Stimulated activated CD8-positive, alpha-beta memory T cell treated with anti-CD3 and anti-CD28 coated beads, Interleukin-15, amount 100 ng/mL, for 4 hours (primary cell): ENCODE measurements around the gene NOP10.

Experiments used
- DNase-seq, 2 donors: peaks; one replicate each; pipeline ENCODE4 v3.0.0-alpha.2; 2020; ENCODE audit warnings: low read depth in 2 of 2

Gene NOP10

DNA sequence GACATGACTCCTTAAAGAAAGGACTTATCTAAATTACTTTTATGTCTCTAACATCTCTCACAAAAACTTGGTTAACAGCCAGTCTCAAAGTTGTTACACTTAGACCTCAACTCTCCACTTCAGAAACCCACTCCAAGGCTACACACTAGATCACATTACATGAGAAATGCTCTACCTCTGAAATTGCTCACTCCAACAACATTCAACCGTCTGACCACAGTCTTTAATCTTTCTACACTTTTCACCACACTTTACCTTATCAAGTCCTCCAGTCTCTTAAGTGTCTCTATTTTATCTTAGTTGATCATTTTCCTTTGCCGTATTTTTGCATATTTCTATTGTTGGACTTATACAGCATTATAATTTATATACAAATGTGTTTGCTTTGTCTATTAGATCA, 11.1 kb downstream of the NOP10 start:
- no peak for DNase-seq

DNA sequence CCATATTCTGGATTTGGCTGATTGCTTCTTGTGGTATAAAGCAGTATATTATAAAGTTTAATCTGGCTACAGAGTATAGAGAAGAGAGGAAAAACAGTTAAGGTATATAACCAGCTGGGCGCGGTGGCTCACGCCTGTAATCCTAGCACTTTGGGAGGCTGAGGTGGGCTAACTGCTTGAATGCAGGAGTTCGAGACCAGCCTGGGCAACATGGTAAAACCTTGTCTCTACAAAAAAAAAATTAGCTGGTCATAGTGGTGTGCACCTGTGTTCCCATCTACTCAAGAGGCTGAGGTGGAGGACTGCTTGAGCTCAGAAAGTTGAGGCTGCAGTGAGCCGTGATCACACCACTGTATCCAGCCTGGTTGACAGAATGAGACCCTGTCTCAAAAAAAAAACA, 12.7 kb downstream of the NOP10 start:
- DNase-seq, result no peak

DNA sequence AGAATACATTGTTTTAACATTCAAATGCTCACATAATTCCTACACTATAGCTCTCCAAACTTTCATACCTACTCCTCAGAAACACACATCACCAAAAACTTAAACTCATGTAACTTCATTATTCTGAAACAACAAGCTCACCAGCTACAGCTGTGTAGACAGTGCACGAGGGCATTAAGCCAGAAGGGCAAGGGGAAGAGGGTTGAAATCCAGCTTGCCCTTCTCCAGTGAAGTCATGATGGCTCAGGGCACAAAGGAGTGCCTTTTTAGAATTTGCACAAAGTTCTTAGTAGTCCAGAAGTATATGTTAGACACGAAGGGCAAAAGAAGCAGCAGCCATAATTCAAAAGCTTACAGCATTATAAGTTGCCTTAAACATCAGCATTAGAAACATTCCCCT, 13.9 kb downstream of the NOP10 start:
- no peak for DNase-seq

DNA sequence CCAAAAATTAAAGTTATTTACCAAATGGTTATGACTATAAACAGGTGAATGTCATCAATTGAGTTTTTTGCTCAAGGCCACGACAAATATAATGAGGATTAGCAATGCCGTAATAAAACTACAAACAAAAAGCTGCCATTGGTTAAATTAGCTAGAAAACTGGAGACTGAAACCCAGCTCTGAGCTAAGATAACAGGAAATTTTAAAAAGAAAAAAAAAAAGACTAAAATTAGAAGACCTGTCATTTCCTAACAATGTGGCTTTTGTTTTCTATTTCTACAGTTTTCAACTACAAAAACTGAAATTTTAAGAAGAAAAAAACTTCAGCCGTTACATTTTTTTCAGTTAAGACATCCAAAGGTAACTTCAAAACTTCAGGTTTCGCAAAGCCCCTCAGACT, 15.0 kb downstream of the NOP10 start:
- no peak for DNase-seq

DNA sequence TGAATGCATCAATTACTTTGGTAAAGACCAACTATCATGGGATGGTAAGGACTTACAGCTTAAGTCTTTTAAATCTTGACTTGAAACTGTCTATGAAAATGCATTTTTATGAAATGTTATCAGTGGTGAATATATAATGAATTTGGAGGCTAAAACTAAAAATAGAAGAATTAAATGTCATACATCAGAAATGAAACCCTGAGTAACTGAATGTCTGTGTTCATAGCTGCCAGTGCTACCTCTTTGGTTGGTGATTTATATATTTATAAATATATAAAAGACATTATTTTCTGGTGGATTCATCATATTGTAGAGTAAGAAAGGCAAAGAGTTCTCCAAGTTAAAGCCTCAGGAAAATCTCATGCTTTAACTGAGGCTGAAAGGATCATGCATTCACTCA, 17.6 kb downstream of the NOP10 start:
- DNase-seq, result no peak

DNA sequence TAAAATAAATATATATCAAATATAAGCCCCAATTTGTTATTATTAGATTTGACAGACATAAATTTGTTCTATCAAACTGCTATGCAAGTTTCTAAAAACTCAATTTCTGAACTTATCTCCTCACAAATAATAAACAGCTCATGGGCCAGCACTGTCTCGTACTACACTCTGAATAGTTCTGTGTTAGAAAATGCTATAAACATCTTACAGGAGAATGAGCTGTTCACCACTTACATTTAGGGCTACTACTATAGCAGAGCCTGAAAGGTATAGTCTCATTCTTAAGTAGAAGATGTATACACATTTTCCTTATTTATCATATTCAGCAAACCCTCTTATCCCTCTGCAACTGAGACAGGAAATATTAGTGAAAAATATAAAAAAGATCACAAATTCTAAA, 18.0 kb downstream of the NOP10 start:
- no peak for DNase-seq

DNA sequence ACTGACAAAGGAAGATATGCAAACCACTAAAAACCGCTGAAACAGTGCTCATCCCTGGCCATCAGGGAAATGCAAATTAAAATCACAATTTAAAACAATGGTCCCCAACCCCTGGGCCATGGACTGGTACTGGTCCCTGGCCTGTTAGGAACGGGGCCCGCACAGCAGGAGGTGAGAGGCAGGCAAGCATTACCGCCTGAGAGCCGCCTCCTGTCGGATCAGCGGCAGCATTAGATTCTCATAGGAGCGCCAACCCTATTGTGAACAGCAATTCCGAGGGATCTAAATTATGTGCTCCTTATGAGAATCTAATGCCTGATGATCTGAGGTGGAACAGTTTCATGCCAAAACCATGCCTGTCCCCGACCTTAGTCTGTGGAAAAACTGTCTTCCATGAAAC, 19.7 kb downstream of the NOP10 start:
- DNase-seq, result no peak

DNA sequence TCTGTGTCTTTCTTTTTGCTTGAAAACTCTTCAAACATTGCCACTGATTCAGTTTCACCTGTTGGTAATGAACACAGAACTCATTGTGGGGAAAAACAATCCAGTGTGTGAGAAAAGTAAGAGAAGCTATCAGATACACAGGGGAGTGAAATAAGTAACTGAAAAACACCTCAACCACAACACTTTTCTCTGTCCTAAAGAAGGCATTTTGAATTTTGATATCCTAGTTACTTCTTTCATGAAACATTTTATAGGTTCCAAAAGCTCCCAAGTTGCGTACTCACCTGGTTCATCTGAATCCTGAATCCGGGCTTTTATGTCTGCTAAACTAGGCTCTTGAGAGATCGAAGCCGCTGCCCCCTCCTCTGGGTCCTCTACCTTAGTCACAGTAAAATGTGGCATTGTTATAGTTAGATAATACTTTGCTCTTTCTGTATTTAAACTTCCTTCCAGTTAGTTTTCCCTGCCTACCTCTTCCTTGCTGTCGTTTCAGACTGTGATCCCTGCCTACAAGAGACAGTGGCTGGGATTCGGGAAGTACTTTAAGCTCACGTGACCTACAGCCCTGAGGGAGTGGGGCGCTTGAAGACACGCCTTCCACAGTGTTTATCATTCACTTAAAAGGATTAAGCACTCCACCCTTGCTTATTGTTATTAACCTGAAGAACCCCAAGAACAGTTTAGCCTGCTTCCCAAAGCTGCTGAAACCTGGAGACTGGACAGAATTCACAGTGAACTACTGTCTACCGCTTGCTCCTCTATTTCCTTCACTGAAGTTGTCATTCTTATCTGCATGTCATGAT, 24.5 kb downstream of the NOP10 start:
- DNase-seq, result no peak

DNA sequence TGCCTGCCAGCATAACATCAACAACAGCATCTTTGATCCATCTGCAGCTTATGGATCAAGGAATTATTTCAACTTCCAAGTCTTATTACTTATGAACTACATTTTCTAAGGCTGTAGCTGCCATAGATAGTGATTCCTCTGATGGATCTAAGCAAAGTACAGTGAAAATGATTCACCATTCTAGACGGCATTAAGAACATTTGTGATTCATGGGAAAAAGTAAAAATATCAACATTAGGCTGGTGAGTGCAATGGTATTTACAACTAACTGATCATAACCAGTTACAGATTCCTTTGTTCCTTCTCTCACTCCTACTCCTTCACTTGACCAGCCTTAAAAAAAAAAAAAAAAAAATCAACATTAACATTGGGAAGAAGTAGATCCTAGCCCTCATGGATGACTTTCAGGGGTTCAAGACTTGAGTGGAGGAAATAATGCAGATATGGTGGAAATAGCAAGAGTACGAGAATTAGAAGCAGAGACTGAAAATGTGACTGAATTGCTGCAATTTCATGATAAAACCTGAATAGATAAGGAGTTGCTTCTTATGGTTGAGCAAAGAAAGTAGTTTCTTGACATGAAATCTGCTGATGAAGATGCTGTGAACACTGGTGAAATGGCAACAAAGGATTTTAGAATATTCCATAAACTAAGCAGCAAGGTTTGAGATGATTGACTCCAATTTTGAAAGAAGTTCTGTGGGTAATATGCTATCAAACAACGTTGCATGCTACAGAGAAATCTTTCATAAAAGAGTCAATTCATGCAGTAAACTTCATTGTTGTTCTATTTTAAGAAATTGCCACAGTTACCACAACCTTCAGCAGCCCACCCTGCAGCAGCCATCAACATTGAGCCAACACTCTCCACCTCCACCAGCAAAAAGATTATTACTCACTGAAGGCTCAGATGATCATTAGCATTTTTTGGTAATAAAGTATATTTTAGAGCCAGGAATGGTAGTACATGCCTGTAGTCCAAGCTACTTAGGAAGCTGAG, 28.1 kb downstream of the NOP10 start:
- DNase-seq, result no peak

DNA sequence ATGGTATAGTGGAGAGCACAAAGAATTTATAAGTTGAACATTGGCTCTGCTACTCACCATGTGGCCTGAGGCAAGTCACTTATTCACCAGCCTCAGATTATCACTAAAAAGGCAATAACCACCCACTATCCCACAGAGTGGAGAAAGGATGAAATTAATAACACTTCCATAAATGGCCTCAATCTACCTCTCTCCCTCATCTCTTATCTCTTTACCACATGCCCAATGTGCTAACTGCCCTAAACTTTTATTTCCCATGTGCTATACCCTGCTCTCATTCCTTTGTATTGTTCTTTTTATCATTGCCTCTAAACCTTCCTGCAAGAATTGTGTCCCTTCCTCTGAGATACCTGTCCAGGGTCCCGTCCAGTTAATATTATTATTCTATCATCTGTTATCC, 31.4 kb downstream of the NOP10 start:
- no peak for DNase-seq

DNA sequence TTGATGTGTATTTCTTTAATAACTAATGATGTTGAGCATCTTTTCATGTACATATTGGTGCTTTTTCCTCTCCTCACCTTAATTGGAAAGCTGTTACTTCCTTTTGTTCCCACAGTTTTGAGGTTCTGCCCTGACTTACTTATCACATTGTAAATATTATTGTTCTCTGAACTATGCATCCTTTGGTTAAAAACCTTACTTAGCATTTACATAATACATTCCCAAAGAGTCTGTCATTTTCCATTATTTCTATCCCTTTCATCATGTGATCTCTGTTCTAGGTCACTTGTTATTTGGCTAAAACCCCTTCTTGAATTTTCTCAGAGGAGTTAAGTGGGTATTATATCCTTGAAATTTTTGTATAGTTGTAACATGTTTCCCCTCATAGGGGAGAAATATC, 38.3 kb downstream of the NOP10 start:
- no peak for DNase-seq

DNA sequence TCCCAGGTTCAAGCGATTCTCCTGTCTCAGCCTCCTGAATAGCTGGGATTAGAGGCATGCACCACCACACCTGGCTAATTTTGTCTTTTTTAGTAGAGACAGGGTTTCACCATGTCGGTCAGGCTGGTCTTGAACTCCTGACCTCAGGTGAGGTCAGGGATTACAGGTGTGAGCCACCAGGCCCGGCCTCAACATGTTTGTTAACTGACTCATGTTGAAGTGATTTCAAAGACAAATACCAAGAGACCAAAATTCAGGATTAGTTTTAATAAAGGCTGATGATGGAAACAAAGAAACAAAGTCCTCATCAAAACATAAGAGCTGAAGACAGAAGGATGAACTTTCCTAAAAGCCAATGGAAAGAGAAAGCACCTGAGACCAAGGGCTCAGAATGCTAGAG, 41.9 kb downstream of the NOP10 start:
- DNase-seq, result no peak

DNA sequence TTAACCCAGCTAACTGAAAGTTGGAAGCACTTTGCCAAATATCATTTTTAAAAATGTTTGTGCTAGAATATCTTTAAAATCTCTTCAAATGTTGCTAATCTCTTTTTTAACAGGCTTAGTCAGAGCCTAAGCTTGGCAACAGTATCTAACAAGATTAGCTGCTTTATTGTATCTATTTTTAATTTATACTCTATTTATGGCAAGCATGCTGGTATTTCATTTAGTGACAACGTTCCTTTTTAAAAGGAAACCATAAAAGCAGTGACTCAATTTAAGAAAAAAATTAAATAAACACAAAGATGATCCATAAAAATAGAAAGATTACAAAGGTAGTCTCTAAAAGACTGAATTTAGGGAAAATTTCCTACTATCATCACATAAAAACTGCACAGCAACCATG, 45.9 kb downstream of the NOP10 start:
- no peak for DNase-seq

DNA sequence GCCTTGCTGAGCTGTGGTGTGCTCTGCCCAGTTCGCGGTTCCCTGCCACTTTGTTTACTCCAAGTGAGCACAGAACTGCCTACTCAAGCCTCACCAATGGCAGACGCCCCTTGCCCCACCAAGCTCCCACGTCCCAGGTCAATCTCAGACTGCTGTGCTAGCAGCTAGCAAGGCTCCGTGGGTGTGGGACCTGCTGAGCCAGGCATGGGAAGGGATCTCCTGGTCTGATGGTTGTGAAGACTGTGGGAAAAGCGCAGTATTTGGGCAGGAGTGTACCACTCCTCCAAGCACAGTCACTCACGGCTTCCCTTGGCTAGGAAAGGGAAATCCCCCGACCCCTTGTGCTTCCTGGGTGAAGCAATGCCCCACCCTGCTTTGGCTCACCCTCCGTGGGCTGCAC, 50.3 kb downstream of the NOP10 start:
- no peak for DNase-seq
